Glutamatergic neuron (in vitro differentiated cells): ENCODE data around the gene MLLT1. TPM values are rescaled to one million over a fixed set of nuclear protein-coding genes. Genes with fewer than 3 reads are reported as not detected.
"Not testable (repeated sequence)": the region's sequence is repeated elsewhere in the genome, so short reads cannot be mapped to it uniquely, and the experiment has no call there.

Experiments
- DNase-seq: peaks from one replicate; pipeline ENCODE4 v3.0.0; 2022
- H3K27ac Mint-ChIP-seq: one replicate; pipeline ENCODE4 v1.8.0; 2020; ENCODE audit warnings: mild to moderate bottlenecking, mixed read lengths, inconsistent platforms; ENCODE audit not compliant: unreplicated experiment
- H3K27me3 Mint-ChIP-seq: one replicate; pipeline ENCODE4 v1.8.0; 2020; ENCODE audit warnings: mild to moderate bottlenecking, moderate library complexity, mixed read lengths, inconsistent platforms; ENCODE audit not compliant: unreplicated experiment
- H3K36me3 Mint-ChIP-seq: one replicate; pipeline ENCODE4 v1.8.0; 2020; ENCODE audit warnings: mild to moderate bottlenecking, mixed read lengths, inconsistent platforms; ENCODE audit not compliant: unreplicated experiment
- H3K4me1 Mint-ChIP-seq: one replicate; pipeline ENCODE4 v1.8.0; 2020; ENCODE audit warnings: mild to moderate bottlenecking, low read depth, mixed read lengths, inconsistent platforms; ENCODE audit not compliant: unreplicated experiment
- H3K4me3 Mint-ChIP-seq: one replicate; pipeline ENCODE4 v1.8.0; 2020; ENCODE audit warnings: mild to moderate bottlenecking, mixed read lengths, inconsistent platforms; ENCODE audit not compliant: unreplicated experiment
- H3K9me3 Mint-ChIP-seq: one replicate; pipeline ENCODE4 v1.8.0; 2020; ENCODE audit warnings: mild to moderate bottlenecking, moderate library complexity, mixed read lengths, inconsistent platforms; ENCODE audit not compliant: unreplicated experiment
- CTCF ChIP-seq: fragments of 200-600 bp; sonication (generic); IDR thresholded peaks from one replicate; pipeline ENCODE4 v1.5.0; 2021; ENCODE audit not compliant: partially characterized antibody, unreplicated experiment
- total RNA-seq: library from RNA; stranded (reverse); fragmentation: NEBNext Ultra II Directional; extraction: Animal tissue kit (Norgen Biotek cat#: 25700); gene quantifications from one replicate; pipeline ENCODE4 v1.2.1, GENCODE V29; 2021; ENCODE audit not compliant: unreplicated experiment

The MLLT1 gene
- total RNA-seq, 1 donor from 2014 or later = 52.9 TPM

GRCh38 chr19:6319376-6319775 is 39.6 kb upstream of the MLLT1 start:
- H3K4me3 Mint-ChIP-seq = no peak overlapping the region
- no peak for TF ChIP-seq CTCF
- H3K27ac Mint-ChIP-seq = no peak overlapping the region
- no peaks in the 10 kb centered on the region for H3K4me1 Mint-ChIP-seq
- no peaks in the 10 kb centered on the region for H3K36me3 Mint-ChIP-seq
- H3K9me3 Mint-ChIP-seq = peaks cover 1% of the 10 kb centered on the region
- DNase-seq = no peak
- H3K27me3 Mint-ChIP-seq = no peaks in the 10 kb centered on the region

- Mint-ChIP-seq H3K4me3 (no peak overlapping the region), H3K27me3 (no peaks in the 10 kb centered on the region)
Observed at GRCh38 chr19:6318772-6319171, 39.0 kb upstream of the MLLT1 start.

GRCh38 chr19:6315646-6316045 is 35.9 kb upstream of the MLLT1 start:
- H3K36me3 Mint-ChIP-seq, DNase-seq, H3K27ac Mint-ChIP-seq, H3K9me3 Mint-ChIP-seq, H3K27me3 Mint-ChIP-seq, H3K4me1 Mint-ChIP-seq, H3K4me3 Mint-ChIP-seq: not testable (repeated sequence)

More at GRCh38 chr19:6318772-6319171, 39.0 kb upstream of the MLLT1 start:
- Mint-ChIP-seq H3K36me3 (no peaks in the 10 kb centered on the region), H3K27ac (no peak overlapping the region), H3K4me1 (no peaks in the 10 kb centered on the region), H3K9me3 (peaks cover 1% of the 10 kb centered on the region)
- no peak for DNase-seq
- TF ChIP-seq CTCF = no peak

- Mint-ChIP-seq H3K27ac (no peak overlapping the region), H3K9me3 (peaks cover 1% of the 10 kb centered on the region), H3K4me1 (no peaks in the 10 kb centered on the region), H3K36me3 (no peaks in the 10 kb centered on the region), H3K4me3 (no peak overlapping the region), H3K27me3 (no peaks in the 10 kb centered on the region)
- DNase-seq = no peak
- no peak for TF ChIP-seq CTCF
Observed at GRCh38 chr19:6313398-6313969, 33.7 kb upstream of the MLLT1 start.

- DNase-seq = no peak
- peaks cover 1% of the 10 kb centered on the region for H3K9me3 Mint-ChIP-seq
Observed at GRCh38 chr19:6312018-6312417, 32.2 kb upstream of the MLLT1 start.

More at GRCh38 chr19:6312018-6312417, 32.2 kb upstream of the MLLT1 start:
- Mint-ChIP-seq H3K36me3 (no peaks in the 10 kb centered on the region), H3K27me3 (peaks cover 2% of the 10 kb centered on the region), H3K4me3 (no peak overlapping the region), H3K4me1 (no peaks in the 10 kb centered on the region), H3K27ac (no peak overlapping the region)
- TF ChIP-seq CTCF = no peak
